Measurements from ENCODE around the gene RASGEF1B.

DNA sequence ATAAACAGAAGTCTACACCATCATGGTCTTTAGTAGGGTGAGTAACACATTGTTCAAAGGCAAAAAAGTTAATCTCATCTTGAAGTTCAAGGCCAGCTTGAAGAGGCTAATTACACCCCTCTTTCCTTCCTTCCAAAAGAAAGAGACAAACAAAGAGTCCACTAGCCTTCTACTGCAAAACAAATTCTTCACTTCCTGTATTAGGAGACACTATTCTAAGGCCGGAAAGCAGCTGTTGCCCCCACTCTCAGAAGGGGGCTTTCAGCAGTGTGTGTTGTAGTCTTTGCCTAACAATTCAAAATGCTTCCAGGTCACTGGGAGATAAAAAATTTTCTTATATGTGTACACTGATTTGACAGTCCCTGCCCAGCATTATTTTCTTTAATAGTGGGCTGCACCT lies 25.1 kb downstream of the RASGEF1B start:
- TF ChIP-seq, protein P1, sequence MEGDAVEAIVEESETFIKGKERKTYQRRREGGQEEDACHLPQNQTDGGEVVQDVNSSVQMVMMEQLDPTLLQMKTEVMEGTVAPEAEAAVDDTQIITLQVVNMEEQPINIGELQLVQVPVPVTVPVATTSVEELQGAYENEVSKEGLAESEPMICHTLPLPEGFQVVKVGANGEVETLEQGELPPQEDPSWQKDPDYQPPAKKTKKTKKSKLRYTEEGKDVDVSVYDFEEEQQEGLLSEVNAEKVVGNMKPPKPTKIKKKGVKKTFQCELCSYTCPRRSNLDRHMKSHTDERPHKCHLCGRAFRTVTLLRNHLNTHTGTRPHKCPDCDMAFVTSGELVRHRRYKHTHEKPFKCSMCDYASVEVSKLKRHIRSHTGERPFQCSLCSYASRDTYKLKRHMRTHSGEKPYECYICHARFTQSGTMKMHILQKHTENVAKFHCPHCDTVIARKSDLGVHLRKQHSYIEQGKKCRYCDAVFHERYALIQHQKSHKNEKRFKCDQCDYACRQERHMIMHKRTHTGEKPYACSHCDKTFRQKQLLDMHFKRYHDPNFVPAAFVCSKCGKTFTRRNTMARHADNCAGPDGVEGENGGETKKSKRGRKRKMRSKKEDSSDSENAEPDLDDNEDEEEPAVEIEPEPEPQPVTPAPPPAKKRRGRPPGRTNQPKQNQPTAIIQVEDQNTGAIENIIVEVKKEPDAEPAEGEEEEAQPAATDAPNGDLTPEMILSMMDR (conservative IDR thresholded peaks at IDR 0.05; ENCODE audit: low read depth, low read length): no peak
- TF ChIP-seq EZH2 (IDR thresholded peaks at IDR 0.05; ENCODE audit: borderline replicate concordance, low read depth, low read length, poor library complexity, severe bottlenecking): no peak
